Mucosa of stomach (tissue), 1 donor: Measurements from ENCODE around the gene GADL1.

Experiments
- H3K27me3 ChIP-seq: one replicate; pipeline ENCODE4 v1.7.0; 2013; ENCODE audit warnings: mild to moderate bottlenecking, low read length; ENCODE audit not compliant: control insufficient read depth, insufficient read depth
- H3K36me3 ChIP-seq: one replicate; pipeline ENCODE4 v1.7.0; 2013; ENCODE audit warnings: low read length; ENCODE audit not compliant: control insufficient read depth, insufficient read depth
- H3K4me1 ChIP-seq: one replicate; pipeline ENCODE4 v1.7.0; 2013; ENCODE audit warnings: mild to moderate bottlenecking, low read length; ENCODE audit not compliant: control insufficient read depth, insufficient read depth
- H3K4me3 ChIP-seq: one replicate; pipeline ENCODE4 v1.7.0; 2013; ENCODE audit warnings: low read length
- H3K9ac ChIP-seq: one replicate; pipeline ENCODE4 v1.7.0; 2013; ENCODE audit warnings: mild to moderate bottlenecking, low read length, moderate library complexity
- H3K9me3 ChIP-seq: one replicate; pipeline ENCODE4 v1.7.0; 2013; ENCODE audit warnings: mild to moderate bottlenecking, low read length, moderate library complexity; ENCODE audit not compliant: control insufficient read depth
- donor health status: Pancreatic carcinoma.

The GADL1 gene

DNA sequence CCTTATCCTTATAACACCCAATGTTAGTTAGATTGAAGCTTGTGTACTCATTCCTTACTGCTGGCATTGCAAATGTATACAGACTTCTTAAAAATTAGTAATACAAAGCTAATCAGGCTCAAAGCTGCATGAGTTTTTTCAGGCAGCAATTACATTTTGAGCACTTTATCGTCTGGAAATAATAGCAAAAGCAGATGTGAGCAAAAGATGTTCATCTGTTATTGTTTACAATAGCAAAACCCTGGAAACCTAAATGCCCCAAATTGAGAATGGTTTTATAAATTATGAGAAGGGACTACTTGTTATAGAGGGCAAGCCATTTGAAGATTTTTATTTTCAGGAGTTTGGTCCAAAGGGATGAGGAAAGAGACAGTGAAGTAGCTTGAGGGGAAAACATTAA lies 126.4 kb downstream of the GADL1 start:
- Histone ChIP-seq H3K9me3 (no peaks in the 10 kb centered on the region), H3K4me1 (no peaks in the 10 kb centered on the region), H3K36me3 (no peaks in the 10 kb centered on the region), H3K9ac (no peak overlapping the region), H3K27me3 (no peaks in the 10 kb centered on the region), H3K4me3 (no peak overlapping the region)

DNA sequence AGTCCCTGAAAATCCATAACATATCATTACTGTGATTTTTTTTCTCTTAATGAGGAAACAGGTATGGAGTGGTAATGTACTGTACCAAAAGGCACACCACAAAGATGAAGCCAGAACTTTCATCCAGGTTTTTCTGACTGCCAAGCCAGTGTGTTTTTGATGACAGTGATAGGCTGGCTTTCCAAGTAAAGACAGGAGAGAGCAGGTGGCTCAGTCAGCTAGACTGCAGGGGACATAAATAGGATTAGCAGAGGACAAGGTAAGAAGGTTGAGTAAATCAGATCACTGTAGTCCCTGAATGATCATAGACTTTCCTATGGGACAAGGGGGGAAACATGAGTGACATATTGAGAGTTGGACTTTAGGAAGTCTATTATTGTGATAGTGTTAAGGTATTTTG lies 127.9 kb downstream of the GADL1 start:
- H3K9ac ChIP-seq: no peak overlapping the region

DNA sequence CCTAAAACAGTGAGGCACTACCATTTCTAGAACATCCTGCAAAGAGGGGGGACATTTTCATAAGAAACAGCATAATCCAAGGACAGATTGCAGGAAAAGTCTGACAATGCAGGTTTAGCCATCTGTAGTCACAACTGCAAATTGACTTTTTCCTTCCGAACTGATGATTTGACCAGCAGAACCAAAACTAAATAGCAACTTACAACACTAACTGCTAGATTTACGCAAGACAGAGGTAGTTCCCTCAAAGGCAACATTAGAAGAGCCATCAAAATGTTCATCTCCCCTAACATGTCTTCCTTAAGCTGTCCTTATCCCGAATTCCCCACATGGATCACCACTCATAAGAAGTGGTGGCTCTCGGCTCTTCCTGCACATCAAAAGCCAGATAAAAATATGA lies 129.6 kb downstream of the GADL1 start:
- H3K9ac ChIP-seq: no peak overlapping the region
- no peak overlapping the region for H3K4me3 ChIP-seq
- H3K36me3 ChIP-seq: no peaks in the 10 kb centered on the region
- no peaks in the 10 kb centered on the region for H3K27me3 ChIP-seq
- H3K9me3 ChIP-seq: no peaks in the 10 kb centered on the region
- no peaks in the 10 kb centered on the region for H3K4me1 ChIP-seq

More for the DNA sequence above, 127.9 kb downstream of the GADL1 start:
- Histone ChIP-seq H3K4me1 (no peaks in the 10 kb centered on the region), H3K9me3 (no peaks in the 10 kb centered on the region), H3K36me3 (no peaks in the 10 kb centered on the region), H3K27me3 (no peaks in the 10 kb centered on the region), H3K4me3 (no peak overlapping the region)

DNA sequence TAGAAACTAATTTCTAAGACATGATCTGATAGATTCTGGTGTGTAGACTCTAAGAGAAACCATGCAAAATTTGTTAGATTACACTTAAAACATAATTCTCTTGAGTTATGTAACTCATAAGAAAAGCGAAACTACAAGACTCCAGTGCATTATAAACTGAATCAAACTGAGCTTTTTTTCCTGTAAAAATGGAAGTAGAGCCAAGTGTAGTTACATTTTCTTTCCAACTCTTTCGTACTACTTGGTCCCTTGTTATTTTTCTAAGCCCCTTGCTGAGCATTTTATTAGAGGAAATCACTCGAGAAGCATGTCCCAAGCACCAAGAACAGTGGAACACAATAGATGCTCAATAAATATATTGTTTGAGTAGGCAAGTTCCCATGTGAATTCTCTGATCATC lies 130.2 kb downstream of the GADL1 start:
- Histone ChIP-seq H3K36me3 (no peaks in the 10 kb centered on the region), H3K4me1 (no peaks in the 10 kb centered on the region), H3K27me3 (no peaks in the 10 kb centered on the region), H3K9ac (no peak overlapping the region), H3K4me3 (no peak overlapping the region), H3K9me3 (no peaks in the 10 kb centered on the region)

DNA sequence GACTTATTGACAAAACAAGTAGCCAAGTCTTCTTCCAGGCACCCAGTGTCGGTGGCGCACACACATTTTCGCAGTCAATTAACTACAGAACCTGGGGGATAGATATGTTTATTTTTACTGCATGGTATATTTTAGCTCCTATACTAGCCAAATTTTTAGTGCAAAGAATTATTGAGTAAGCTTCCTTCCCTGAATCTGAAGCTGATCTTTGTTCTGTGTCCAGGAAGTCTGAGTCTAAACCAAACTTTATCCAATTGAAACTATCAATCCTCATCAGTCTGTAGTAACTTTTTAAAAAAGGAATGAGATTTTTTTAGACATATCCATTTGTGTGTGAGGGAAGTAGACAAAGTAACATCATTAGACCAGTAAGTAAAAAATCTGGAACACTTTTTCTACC lies 133.1 kb downstream of the GADL1 start:
- Histone ChIP-seq H3K4me3 (no peak overlapping the region), H3K9me3 (no peaks in the 10 kb centered on the region), H3K36me3 (no peaks in the 10 kb centered on the region), H3K4me1 (no peaks in the 10 kb centered on the region), H3K27me3 (no peaks in the 10 kb centered on the region), H3K9ac (no peak overlapping the region)

DNA sequence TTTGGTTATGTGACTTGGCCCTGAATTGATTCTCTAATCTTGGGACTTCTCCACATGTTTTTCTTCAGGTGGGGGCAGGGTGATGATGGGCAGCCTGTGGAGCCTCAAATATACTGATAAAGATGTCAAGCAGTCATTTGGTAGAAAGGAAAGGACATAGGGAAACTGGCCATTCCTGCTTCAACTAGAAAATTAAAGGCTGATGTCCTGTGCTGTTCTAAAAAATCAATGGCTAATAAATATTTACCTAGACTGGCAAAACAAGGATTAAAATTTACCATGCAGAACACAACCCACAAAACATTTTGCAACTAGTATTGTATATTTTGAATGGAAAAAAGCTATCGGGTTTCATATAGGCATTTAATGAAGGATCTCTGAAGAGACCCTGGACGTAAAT lies 133.7 kb downstream of the GADL1 start:
- no peak overlapping the region for H3K4me3 ChIP-seq
- no peaks in the 10 kb centered on the region for H3K4me1 ChIP-seq
- no peaks in the 10 kb centered on the region for H3K27me3 ChIP-seq
- H3K9me3 ChIP-seq: no peaks in the 10 kb centered on the region
- H3K9ac ChIP-seq: no peak overlapping the region
- no peaks in the 10 kb centered on the region for H3K36me3 ChIP-seq

DNA sequence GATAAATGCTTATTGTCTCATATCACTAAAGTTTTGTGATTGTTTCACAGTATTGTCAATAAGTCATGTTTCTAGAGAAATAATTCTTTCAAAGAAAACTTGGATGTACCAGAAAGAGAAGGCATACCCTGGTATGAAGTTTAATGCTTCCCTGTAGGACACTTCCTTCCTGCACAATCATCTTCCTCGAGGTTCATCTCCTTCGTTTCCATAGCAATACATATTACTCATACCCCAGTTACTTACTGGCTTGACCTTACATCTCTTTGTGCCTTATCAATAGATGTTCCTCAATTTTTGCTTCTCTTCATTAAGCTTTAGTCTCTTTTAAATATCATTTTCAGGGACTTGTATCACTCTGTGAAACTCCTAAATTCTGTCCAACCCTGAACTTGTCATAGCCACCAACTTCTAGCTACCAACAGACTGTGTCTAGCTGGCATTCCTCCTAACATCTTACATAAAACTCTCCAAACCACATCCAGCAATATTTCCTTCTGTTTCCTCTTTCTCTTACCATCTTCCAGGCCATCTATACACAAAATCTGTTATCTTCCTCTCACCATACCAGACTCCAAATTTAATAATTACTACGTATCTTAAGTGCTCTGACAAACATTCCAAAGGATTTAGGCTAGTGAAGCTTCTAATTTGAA lies 134.3 kb downstream of the GADL1 start:
- Histone ChIP-seq H3K9ac (no peak overlapping the region), H3K9me3 (no peaks in the 10 kb centered on the region), H3K36me3 (no peaks in the 10 kb centered on the region), H3K4me3 (no peak overlapping the region), H3K4me1 (no peaks in the 10 kb centered on the region), H3K27me3 (no peaks in the 10 kb centered on the region)

DNA sequence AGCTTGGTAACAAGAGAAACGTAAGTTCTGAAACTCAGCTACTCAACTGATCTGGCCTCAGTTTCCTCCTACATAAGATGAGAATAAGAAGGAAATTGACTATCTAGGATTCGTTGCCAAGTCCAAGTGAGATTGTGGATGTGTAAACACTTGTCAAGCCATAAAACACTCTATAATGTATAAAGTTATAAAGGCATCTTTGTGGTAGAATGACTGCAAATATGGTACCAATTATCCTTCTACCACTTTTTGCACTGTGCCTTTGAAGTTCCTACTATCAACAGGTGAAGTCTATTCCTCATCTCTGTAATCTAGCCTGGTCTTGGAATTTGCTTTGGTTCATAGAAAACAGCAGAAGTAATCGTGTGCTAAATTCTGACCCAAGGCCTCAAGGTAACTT lies 138.2 kb downstream of the GADL1 start:
- no peaks in the 10 kb centered on the region for H3K9me3 ChIP-seq
- H3K9ac ChIP-seq: no peak overlapping the region
- H3K4me3 ChIP-seq: no peak overlapping the region
- H3K4me1 ChIP-seq: no peaks in the 10 kb centered on the region
- H3K36me3 ChIP-seq: no peaks in the 10 kb centered on the region
- no peaks in the 10 kb centered on the region for H3K27me3 ChIP-seq

DNA sequence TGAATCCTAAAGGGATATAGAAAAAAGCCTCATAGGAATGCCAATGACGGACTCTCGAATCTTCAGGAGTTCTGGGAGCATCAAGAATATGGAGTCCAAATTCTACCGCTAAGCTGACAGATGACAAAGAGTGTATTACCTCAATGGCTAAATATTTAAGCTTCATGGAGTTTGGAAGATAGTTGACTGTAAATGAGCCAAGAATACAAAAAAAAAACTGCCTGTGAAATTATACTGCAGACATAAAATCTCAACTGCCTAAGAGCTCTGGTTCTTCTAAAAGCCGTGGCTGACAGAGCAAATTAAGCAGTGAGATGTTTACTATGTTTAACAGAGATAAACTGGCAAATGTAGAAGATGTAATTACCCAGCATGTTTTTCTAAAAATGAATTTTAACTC lies 140.0 kb downstream of the GADL1 start:
- Histone ChIP-seq H3K4me3 (no peak overlapping the region), H3K9me3 (no peaks in the 10 kb centered on the region), H3K9ac (no peak overlapping the region), H3K27me3 (no peaks in the 10 kb centered on the region), H3K36me3 (no peaks in the 10 kb centered on the region), H3K4me1 (no peaks in the 10 kb centered on the region)

DNA sequence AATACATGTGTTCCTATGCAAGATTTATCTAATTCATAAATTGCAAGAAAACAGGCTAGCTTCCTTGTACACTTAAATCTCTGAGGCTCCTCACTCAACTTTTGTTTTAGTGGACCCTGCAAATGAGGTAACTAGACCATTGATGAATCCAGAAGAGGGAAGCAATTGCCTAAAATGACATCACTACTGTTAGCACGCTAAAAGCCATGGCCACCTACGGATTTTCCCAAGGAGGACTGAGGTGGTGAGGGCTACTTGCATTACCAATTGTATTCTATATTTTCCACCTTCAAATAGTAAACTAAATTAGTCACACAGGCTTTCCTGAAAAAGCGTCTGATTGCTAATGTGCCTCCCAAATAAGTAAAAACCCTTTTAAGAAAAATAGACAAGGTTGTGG lies 140.7 kb downstream of the GADL1 start:
- Histone ChIP-seq H3K36me3 (no peaks in the 10 kb centered on the region), H3K27me3 (no peaks in the 10 kb centered on the region), H3K9me3 (no peaks in the 10 kb centered on the region), H3K9ac (no peak overlapping the region), H3K4me1 (no peaks in the 10 kb centered on the region), H3K4me3 (no peak overlapping the region)

DNA sequence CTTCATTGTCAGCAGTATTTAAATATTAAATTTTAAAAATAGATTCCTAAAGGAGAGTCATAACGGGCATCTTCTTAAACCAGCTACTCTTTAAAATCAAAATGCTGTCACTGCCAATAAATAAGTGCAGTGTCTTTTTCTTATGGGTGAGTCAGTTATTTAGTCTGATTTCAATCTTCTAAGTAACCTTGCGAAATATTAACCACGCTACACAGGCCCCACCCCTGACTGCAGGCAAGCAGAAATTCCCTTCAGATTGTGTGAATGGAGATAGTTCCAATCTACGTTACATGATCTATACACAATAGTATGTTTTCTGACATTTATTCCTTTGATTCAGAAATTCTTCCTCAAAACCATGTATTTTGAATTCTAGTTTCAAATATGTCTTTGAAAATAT lies 141.5 kb downstream of the GADL1 start:
- no peak overlapping the region for H3K9ac ChIP-seq
- no peaks in the 10 kb centered on the region for H3K36me3 ChIP-seq
- no peaks in the 10 kb centered on the region for H3K27me3 ChIP-seq
- H3K9me3 ChIP-seq: no peaks in the 10 kb centered on the region
- no peak overlapping the region for H3K4me3 ChIP-seq
- H3K4me1 ChIP-seq: peaks cover under 1% of the 10 kb centered on the region

DNA sequence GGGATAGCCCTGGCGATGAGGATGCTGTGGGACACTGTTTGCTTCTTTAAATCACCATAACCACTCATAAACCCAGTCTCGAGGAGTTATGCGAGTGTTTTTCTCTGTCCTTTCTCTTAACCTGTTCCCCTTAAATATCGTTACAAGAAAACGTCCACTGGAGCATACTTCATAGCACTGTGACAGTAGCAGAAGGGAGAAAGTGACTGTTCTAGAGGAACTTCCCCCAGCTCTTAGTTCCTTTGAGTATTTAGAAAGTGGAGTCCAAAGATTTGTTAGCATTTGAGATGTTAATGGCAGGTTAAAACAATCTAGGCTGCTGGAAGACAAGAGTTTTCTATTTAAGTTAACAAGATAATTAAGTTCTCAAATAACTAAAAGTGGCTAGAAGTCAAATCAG lies 142.0 kb downstream of the GADL1 start:
- Histone ChIP-seq H3K9me3 (no peaks in the 10 kb centered on the region), H3K36me3 (no peaks in the 10 kb centered on the region), H3K27me3 (no peaks in the 10 kb centered on the region), H3K4me1 (peaks cover 4% of the 10 kb centered on the region), H3K9ac (no peak overlapping the region), H3K4me3 (no peak overlapping the region)
